ENCODE data around the gene POGLUT3. TPM values are rescaled to one million over a fixed set of nuclear protein-coding genes. Genes with fewer than 3 reads are reported as not detected.

Gene POGLUT3
- total and polyA plus RNA-seq, 2 of the 8 experiments (the other 6 are each of a cell fraction or from before 2014, with no cell fraction given), result 4.7 to 17.4 TPM

DNA sequence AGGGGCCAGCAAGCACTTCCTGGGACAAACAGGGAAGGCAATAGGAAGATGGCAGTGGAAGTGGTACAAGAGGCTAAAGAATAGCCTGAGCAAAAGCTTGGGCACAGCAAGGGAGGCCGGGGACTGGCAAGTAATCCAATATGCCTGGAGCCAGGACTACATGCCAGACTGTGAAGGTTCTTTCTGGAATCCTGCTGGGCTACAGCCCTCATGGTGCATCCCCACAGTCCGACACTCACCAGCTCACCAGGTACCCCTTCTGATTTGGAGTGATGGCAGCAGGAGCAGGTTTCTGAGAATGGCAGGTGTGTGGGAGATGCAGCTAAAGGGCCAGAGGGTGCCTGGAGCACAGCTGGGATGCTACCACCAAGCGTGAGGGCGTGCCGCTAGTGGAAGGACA is 32.2 kb upstream of the POGLUT3 start:
- no peak overlapping the region for H3K4me3 ChIP-seq (ENCODE audit: extremely low read depth in 1 of 4, insufficient read depth in 2 of 4, low read depth in 3 of 4, low read length in 4 of 4)
- ChIA-PET CTCF (ENCODE audit: partially characterized antibody) (interaction anchor here (0.9 to 1.3 kb wide), 3 partner anchors 11 to 73 kb away, joined by 3 to 7 read pairs (median 3); no protein-coding TSS in a partner anchor), POLR2A (ENCODE audit: partially characterized antibody) (no interaction called here)
- no peak overlapping the region for H3K27ac ChIP-seq (ENCODE audit: low read depth, low read length)
- TF ChIP-seq BRCA1 (IDR thresholded peaks at IDR 0.05; ENCODE audit: low read depth, low read length) (no peak), RNF2 (IDR thresholded peaks at IDR 0.05; ENCODE audit: borderline replicate concordance, low read depth, low read length, missing control alignments, poor library complexity, severe bottlenecking) (no peak), POU5F1 (IDR thresholded peaks at IDR 0.05; ENCODE audit: low read depth, low read length) (no peak), POLR2A (IDR thresholded peaks at IDR 0.05; ENCODE audit: control extremely low read depth in 1 of 2, low read depth in 2 of 2, low read length in 2 of 2) (no peak), TCF12 (IDR thresholded peaks at IDR 0.05; ENCODE audit: low read depth, low read length) (no peak), SIN3A (conservative IDR thresholded peaks at IDR 0.05 in 1 of 2, IDR thresholded peaks at IDR 0.05 in 1 of 2; ENCODE audit: low read depth in 1 of 2, low read length in 2 of 2) (no peak), BACH1 (IDR thresholded peaks at IDR 0.05; ENCODE audit: low read length) (no peak), NANOG (IDR thresholded peaks at IDR 0.05; ENCODE audit: insufficient read depth, low read depth, low read length, poor library complexity, severe bottlenecking) (no peak)
- TF ChIP-seq, protein P1, sequence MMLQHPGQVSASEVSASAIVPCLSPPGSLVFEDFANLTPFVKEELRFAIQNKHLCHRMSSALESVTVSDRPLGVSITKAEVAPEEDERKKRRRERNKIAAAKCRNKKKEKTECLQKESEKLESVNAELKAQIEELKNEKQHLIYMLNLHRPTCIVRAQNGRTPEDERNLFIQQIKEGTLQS (IDR thresholded peaks at IDR 0.05; ENCODE audit: insufficient read depth, low read depth, low read length), result no peak
- H3K14ac ChIP-seq (ENCODE audit: insufficient read length), result no peak overlapping the region
- H3K4me1 ChIP-seq (replicated peaks in 1 of 4; ENCODE audit: control insufficient read depth in 3 of 4, insufficient read depth in 4 of 4, low read length in 3 of 4), result no peaks in the 10 kb centered on the region
- H2AFZ ChIP-seq (ENCODE audit: low read length), result no peak overlapping the region
- H2BK5ac ChIP-seq (ENCODE audit: low read depth, low read length), result no peak overlapping the region; the same call in 1 of the 2 replicates
- H3K18ac ChIP-seq (ENCODE audit: extremely low read depth, low read length), result no peak overlapping the region
- no peak overlapping the region for H2AK5ac ChIP-seq (ENCODE audit: low read depth, low read length)
- H3K23ac ChIP-seq (ENCODE audit: insufficient read length), result no peak overlapping the region
- H2BK120ac ChIP-seq (replicated peaks; ENCODE audit: low read depth, low read length), result no peak overlapping the region
- H3K27me3 ChIP-seq (replicated peaks in 1 of 4; ENCODE audit: control insufficient read depth in 3 of 4, extremely low read depth in 1 of 4, insufficient read depth in 3 of 4, low read length in 3 of 4), result no peaks in the 10 kb centered on the region
- H3K36me3 ChIP-seq (ENCODE audit: control insufficient read depth in 2 of 4, insufficient read depth in 4 of 4, low read length in 3 of 4), result no peaks in the 10 kb centered on the region
- no peaks in the 10 kb centered on the region for H3K79me2 ChIP-seq (ENCODE audit: control insufficient read depth in 1 of 2, insufficient read depth in 2 of 2, low read length in 2 of 2)
- FAIRE-seq (no peak), DNase-seq (ENCODE audit: low read depth in 1 of 2, low spot score in 2 of 2) (no peak)
- H2BK15ac ChIP-seq (ENCODE audit: low read length), result no peak overlapping the region
- no peaks in the 10 kb centered on the region for H3K9me3 ChIP-seq (ENCODE audit: insufficient read depth in 2 of 2, low read depth in 1 of 2, low read length in 1 of 2)
- no peaks in the 10 kb centered on the region for H4K20me1 ChIP-seq (replicated peaks in 1 of 2; ENCODE audit: control insufficient read depth in 1 of 2, insufficient read depth in 2 of 2, low read length in 2 of 2)
- 90% methylated on average over 5 of the region's 5 CpGs; no CpG with 5 or more reads in 1 of the 2 experiments for WGBS, 2 experiments (ENCODE audit: extremely low coverage in 1 of 2, insufficient coverage in 1 of 2, insufficient read length in 1 of 2, insufficient replicate concordance in 2 of 2, low coverage in 1 of 2, low lambda C conversion rate in 2 of 2, missing lambda C conversion rate in 1 of 2)
- no peak overlapping the region for H4K8ac ChIP-seq (ENCODE audit: extremely low read depth, insufficient read depth, low read length)
- no peak overlapping the region for H3K4ac ChIP-seq (replicated peaks; ENCODE audit: insufficient read length, low read depth, low read length)
- no peaks in the 10 kb centered on the region for H3K23me2 ChIP-seq (ENCODE audit: low read depth, low read length)
- H2BK20ac ChIP-seq (ENCODE audit: low read length), result no peak overlapping the region
- H4K5ac ChIP-seq (ENCODE audit: insufficient read length, low read depth, low read length), result no peak overlapping the region
- no peak overlapping the region for H3K9ac ChIP-seq (replicated peaks in 1 of 4; ENCODE audit: extremely low read depth in 1 of 4, low read depth in 3 of 4, low read length in 3 of 4)
- no peak overlapping the region for H4K91ac ChIP-seq (replicated peaks; ENCODE audit: insufficient read length, low read length)
- H2BK12ac ChIP-seq (ENCODE audit: low read depth, low read length), result no peak overlapping the region
- no peak overlapping the region for H3K4me2 ChIP-seq (ENCODE audit: insufficient read depth in 1 of 2, low read depth in 2 of 2, low read length in 2 of 2)
- H3K79me1 ChIP-seq (ENCODE audit: low read depth, low read length), result no peaks in the 10 kb centered on the region
- no peak overlapping the region for H3K56ac ChIP-seq (replicated peaks; ENCODE audit: insufficient read length, low read depth, low read length)
